T follicular helper cell (primary cell): Measurements from ENCODE around the gene OR56A4.

Source experiments
- DNase-seq: peaks from one replicate; pipeline ENCODE4 v3.0.0-alpha.2; 2020; ENCODE audit warnings: low read depth
- total RNA-seq, 2 experiments: gene quantifications; one replicate each; lab custom pipeline; 2026; lab: John Stamatoyannopoulos, UW

Gene OR56A4
- total RNA-seq: 0 reads per million in 2 experiments

- DNase-seq: no peak
These were observed at the start of gene OR56A4 for GRCh38 chr11:6006846-6007245. OR56A4 (minus strand) TSS chr11:6006946; CDS start chr11:6002992, 3,954 bp downstream.

GRCh38 chr11:6055569-6055968, 48.8 kb upstream of the OR56A4 start:
- no peak for DNase-seq

- no peak for DNase-seq
These were observed 45.6 kb upstream of the OR56A4 start for GRCh38 chr11:6052374-6052773.

- no peak for DNase-seq
These were observed 34.1 kb upstream of the OR56A4 start for GRCh38 chr11:6040874-6041273.

GRCh38 chr11:6030708-6031405, 24.1 kb upstream of the OR56A4 start, which contains the start of gene OR56A1:
OR56A1 (minus strand) TSS chr11:6030758; CDS start chr11:6027692, 3,066 bp downstream.
- no peak for DNase-seq

- DNase-seq: no peak
These were observed 20.8 kb upstream of the OR56A4 start for GRCh38 chr11:6027501-6027900.

GRCh38 chr11:6025056-6025455, 18.3 kb upstream of the OR56A4 start:
- DNase-seq: no peak

GRCh38 chr11:6022956-6023355, 16.2 kb upstream of the OR56A4 start:
- DNase-seq: no peak

- DNase-seq: no peak
These were observed 6.3 kb upstream of the OR56A4 start for GRCh38 chr11:6013042-6013441.

- no peak for DNase-seq
These were observed 5.4 kb upstream of the OR56A4 start for GRCh38 chr11:6012035-6012668.

- DNase-seq: no peak
These were observed 351 bp downstream of the OR56A4 start for GRCh38 chr11:6006395-6006794.

GRCh38 chr11:6002202-6002699, 4.5 kb downstream of the OR56A4 start:
- DNase-seq: no peak

GRCh38 chr11:5994791-5995190, 12.0 kb downstream of the OR56A4 start:
- DNase-seq: no peak

- DNase-seq: no peak
These were observed 14.0 kb downstream of the OR56A4 start for GRCh38 chr11:5992604-5993251.

- no peak for DNase-seq
These were observed 14.6 kb downstream of the OR56A4 start for GRCh38 chr11:5992150-5992549.

GRCh38 chr11:5989203-5989602, 17.5 kb downstream of the OR56A4 start:
- no peak for DNase-seq

GRCh38 chr11:5986885-5987284, 19.9 kb downstream of the OR56A4 start, which contains the start of gene OR52L1:
OR52L1 (minus strand) TSS chr11:5986985; CDS start chr11:5986930, 55 bp downstream.
- DNase-seq: no peak

- no peak for DNase-seq
These were observed 23.3 kb downstream of the OR56A4 start for GRCh38 chr11:5983443-5983842.

GRCh38 chr11:5973530-5973929, 33.2 kb downstream of the OR56A4 start:
- DNase-seq: no peak

- DNase-seq: no peak
These were observed 38.4 kb downstream of the OR56A4 start, which contains the start of gene OR56A5 for GRCh38 chr11:5968394-5968793. OR56A5 (minus strand) TSS chr11:5968494; CDS start chr11:5968494, 0 bp downstream.

GRCh38 chr11:5967708-5968107, 39.0 kb downstream of the OR56A4 start:
- no peak for DNase-seq

- no peak for DNase-seq
These were observed 39.8 kb downstream of the OR56A4 start for GRCh38 chr11:5966958-5967357.
